OCI-LY3 (cell line): ENCODE data around the gene P2RY8.

ENCODE experiments used
- H2AFZ ChIP-seq: fragments of 200-600, 300-600 bp; shearing (Covaris generic); 2 replicates; pipeline ENCODE4 v1.6.0; 2014; ENCODE audit warnings: antibody characterized with exemption, low read depth, low read length
- H3K27ac ChIP-seq: fragments of 200-600, 300-600 bp; sonication (generic); 2 replicates; pipeline ENCODE4 v1.5.1; 2014; ENCODE audit warnings: mild to moderate bottlenecking, low read length, moderate library complexity, mixed read lengths
- H3K27me3 ChIP-seq: fragments of 200-600, 300-600 bp; sonication (generic); 2 replicates; pipeline ENCODE4 v1.6.1; 2014; ENCODE audit warnings: low read depth, low read length, mixed read lengths
- H3K36me3 ChIP-seq: fragments of 200-600, 300-600 bp; sonication (generic); replicated peaks from 2 replicates; pipeline ENCODE3; 2014; ENCODE audit warnings: low read depth, low read length, mixed read lengths
- H3K4me1 ChIP-seq: fragments of 300-600, 200-600 bp; sonication (generic); 2 replicates; pipeline ENCODE4 v1.6.1; 2014; ENCODE audit warnings: low read length, mixed read lengths
- H3K4me2 ChIP-seq: fragments of 200-600, 300-600 bp; sonication (generic); 2 replicates; pipeline ENCODE4 v1.6.1; 2014; ENCODE audit warnings: low read length, mixed read lengths
- H3K4me3 ChIP-seq: fragments of 300-600, 200-600 bp; sonication (generic); 2 replicates; pipeline ENCODE4 v1.5.1; 2014; ENCODE audit warnings: antibody characterized with exemption, mild to moderate bottlenecking, low read length, moderate library complexity
- H3K79me2 ChIP-seq: fragments of 300-600, 200-600 bp; shearing (Covaris generic); 2 replicates; pipeline ENCODE4 v1.6.1; 2014; ENCODE audit warnings: mild to moderate bottlenecking, low read length, mixed read lengths
- H3K9ac ChIP-seq: fragments of 300-600, 200-600 bp; shearing (Covaris generic); 2 replicates; pipeline ENCODE4 v1.6.0; 2014; ENCODE audit warnings: mild to moderate bottlenecking, low read length, moderate library complexity
- H3K9me3 ChIP-seq: fragments of 200-600, 300-600 bp; shearing (Covaris generic); 2 replicates; pipeline ENCODE4 v1.6.1; 2014; ENCODE audit warnings: low read length, mixed read lengths; ENCODE audit not compliant: insufficient read depth
- H4K20me1 ChIP-seq: fragments of 200-600, 300-600 bp; sonication (generic); 2 replicates; pipeline ENCODE4 v1.6.1; 2016; ENCODE audit warnings: low read length, mixed read lengths; ENCODE audit not compliant: insufficient read depth
- EZH2phosphoT487 ChIP-seq: fragments of 200-600 bp; shearing (Covaris generic); IDR thresholded peaks from 2 replicates; pipeline ENCODE4 v1.6.1; 2018; ENCODE audit warnings: antibody characterized with exemption, mixed run types, low read depth
- TF ChIP-seq, protein P1 (sequence below): fragments of 200-600, 300-600 bp; sonication (generic); IDR thresholded peaks from 2 replicates; pipeline ENCODE4 v1.5.1; 2014; ENCODE audit warnings: antibody characterized with exemption, low read length, low read depth

The P2RY8 gene

GRCh38 chrX:1452516-1453394, 84.2 kb downstream of the P2RY8 start, which contains the start of gene ASMTL:
Gene ASMTL, minus strand, starts transcription at chrX:1452909. Its CDS starts 69 bp downstream, at chrX:1452840.
- peaks cover 5% of the 10 kb centered on the region for H3K9me3 ChIP-seq
- H3K79me2 ChIP-seq: peaks cover 50% of the 10 kb centered on the region
- 0 out of 2 replicates have a peak, but pooled peaks cover 9% of the 10 kb centered on the region for H3K27me3 ChIP-seq
- peaks cover 19% of the 10 kb centered on the region for H3K4me1 ChIP-seq
- peak within 1 kb of the TSS; percentile 83 for H3K27ac ChIP-seq
- TF ChIP-seq, protein P1, sequence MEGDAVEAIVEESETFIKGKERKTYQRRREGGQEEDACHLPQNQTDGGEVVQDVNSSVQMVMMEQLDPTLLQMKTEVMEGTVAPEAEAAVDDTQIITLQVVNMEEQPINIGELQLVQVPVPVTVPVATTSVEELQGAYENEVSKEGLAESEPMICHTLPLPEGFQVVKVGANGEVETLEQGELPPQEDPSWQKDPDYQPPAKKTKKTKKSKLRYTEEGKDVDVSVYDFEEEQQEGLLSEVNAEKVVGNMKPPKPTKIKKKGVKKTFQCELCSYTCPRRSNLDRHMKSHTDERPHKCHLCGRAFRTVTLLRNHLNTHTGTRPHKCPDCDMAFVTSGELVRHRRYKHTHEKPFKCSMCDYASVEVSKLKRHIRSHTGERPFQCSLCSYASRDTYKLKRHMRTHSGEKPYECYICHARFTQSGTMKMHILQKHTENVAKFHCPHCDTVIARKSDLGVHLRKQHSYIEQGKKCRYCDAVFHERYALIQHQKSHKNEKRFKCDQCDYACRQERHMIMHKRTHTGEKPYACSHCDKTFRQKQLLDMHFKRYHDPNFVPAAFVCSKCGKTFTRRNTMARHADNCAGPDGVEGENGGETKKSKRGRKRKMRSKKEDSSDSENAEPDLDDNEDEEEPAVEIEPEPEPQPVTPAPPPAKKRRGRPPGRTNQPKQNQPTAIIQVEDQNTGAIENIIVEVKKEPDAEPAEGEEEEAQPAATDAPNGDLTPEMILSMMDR: no peak
- no peak for TF ChIP-seq EZH2phosphoT487
- peak within 1 kb of the TSS; percentile 74 for H3K4me2 ChIP-seq
- peak within 1 kb of the TSS; percentile 95 for H3K9ac ChIP-seq
- peak within 1 kb of the TSS; percentile 77; the same call in 1 of the 2 replicates for H2AFZ ChIP-seq
- peaks cover 26% of the 10 kb centered on the region for H3K36me3 ChIP-seq
- peak within 1 kb of the TSS; percentile 94 for H3K4me3 ChIP-seq
- peaks cover 22% of the 10 kb centered on the region for H4K20me1 ChIP-seq

DNA sequence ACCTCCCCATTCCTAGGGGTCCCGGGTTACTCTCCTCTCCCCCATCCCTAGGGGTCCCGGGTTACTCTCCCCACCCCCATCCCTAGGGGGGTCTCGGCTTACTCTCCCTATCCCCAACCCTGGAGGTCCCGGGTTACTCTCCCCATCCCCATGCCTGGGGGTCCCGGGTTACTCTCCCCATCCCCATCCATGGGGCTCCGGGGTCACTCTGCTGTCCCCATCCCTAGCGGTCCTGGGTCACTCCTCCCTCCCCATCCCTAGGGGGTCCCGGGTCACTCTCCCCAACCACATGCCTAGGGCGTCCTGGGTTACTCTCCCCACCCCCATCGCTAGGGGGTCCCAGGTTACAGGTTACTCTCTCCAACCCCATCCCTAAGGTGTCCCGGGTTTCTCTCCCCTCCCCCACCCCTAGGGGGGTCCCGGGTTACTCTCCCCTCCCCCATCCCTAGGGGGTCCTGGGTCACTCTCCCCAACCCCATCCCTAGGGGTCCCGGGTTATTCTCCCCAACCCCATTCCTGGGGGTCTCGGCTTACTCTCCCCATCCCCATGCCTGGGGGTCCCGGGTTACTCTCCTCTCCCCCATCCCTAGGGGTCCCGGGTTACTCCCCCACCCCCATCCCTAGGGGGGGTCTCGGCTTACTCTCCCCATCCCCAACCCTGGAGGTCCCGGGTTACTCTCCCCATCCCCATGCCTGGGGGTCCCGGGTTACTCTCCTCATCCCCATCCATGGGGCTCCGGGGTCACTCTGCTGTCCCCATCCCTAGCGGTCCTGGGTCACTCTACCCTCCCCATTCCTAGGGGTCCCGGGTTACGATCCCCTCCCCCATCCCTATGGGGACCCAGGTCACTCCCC, 85.1 kb downstream of the P2RY8 start:
- peak overlapping the region; percentile 75 for H3K27ac ChIP-seq
- peaks cover 27% of the 10 kb centered on the region for H4K20me1 ChIP-seq
- H3K9ac ChIP-seq: peak overlapping the region; percentile 95
- H3K27me3 ChIP-seq: 0 out of 2 replicates have a peak, but pooled peaks cover 9% of the 10 kb centered on the region
- TF ChIP-seq EZH2phosphoT487: no peak
- TF ChIP-seq, protein P1: no peak
- H3K4me1 ChIP-seq: peaks cover 19% of the 10 kb centered on the region
- H3K4me3 ChIP-seq: peak overlapping the region; percentile 94
- H3K9me3 ChIP-seq: peaks cover 5% of the 10 kb centered on the region
- H3K36me3 ChIP-seq: peaks cover 34% of the 10 kb centered on the region
- peaks cover 58% of the 10 kb centered on the region for H3K79me2 ChIP-seq
- H3K4me2 ChIP-seq: peak overlapping the region; percentile 74
- no peak overlapping the region for H2AFZ ChIP-seq

- H3K27ac ChIP-seq: no peak overlapping the region
- no peak for TF ChIP-seq EZH2phosphoT487
- TF ChIP-seq, protein P1: no peak
- H3K4me3 ChIP-seq: peak overlapping the region; percentile 94
- peaks cover 19% of the 10 kb centered on the region for H3K4me1 ChIP-seq
- peaks cover 27% of the 10 kb centered on the region for H4K20me1 ChIP-seq
- H3K36me3 ChIP-seq: peaks cover 36% of the 10 kb centered on the region
- peak overlapping the region; percentile 95 for H3K9ac ChIP-seq
- H3K9me3 ChIP-seq: peaks cover 5% of the 10 kb centered on the region
- H3K27me3 ChIP-seq: 0 out of 2 replicates have a peak, but pooled peaks cover 9% of the 10 kb centered on the region
- peak overlapping the region; percentile 74 for H3K4me2 ChIP-seq
- no peak overlapping the region for H2AFZ ChIP-seq
- H3K79me2 ChIP-seq: peaks cover 63% of the 10 kb centered on the region
These were observed 85.7 kb downstream of the P2RY8 start for GRCh38 chrX:1451251-1451660.
